HG03354 (cell line): Measurements from ENCODE around the gene TPH1.

ENCODE experiments used
- ATAC-seq: cut with Tn5 transposase; IDR thresholded peaks from one replicate; pipeline ENCODE4 v1.9.1; 2021; ENCODE audit warnings: mild to moderate bottlenecking; ENCODE audit not compliant: unreplicated experiment, poor library complexity, severe bottlenecking

TPH1 gene

DNA sequence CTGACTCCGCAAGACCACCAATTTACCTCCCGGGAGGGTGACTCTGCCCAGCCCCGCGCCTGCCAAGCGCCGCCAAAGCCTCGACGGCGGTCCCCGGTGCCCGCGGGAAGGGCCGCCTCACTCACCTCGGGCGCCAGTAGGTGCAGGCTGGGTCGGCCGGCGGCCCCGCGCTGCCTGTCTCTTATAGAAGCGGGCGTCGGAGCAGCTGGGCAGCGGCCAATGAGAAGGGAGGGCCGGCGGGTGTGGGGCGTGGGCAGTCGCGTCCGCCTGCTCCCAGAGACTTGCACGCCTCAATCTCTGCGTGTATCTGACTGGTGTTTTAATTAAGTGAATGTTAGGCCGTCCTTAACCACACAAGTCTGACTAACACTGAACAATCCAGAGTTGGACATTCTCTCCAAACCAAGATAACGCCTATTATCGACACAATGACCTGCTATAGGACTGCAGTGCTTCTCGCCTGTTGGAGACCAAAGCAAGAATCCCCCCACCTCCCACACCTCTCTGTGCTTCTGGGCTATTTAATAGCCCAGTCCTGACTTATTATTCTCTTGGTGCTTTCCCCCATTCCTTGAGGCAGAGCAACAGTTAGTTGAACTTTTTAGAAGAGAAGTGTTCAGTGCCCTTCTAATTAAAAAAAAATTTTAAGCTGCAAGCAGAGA is at the start of gene TPH1:
Gene TPH1, minus strand, starts transcription at position 154 of the 662 bp plus-strand sequence. CDS start 5,507 bp downstream, outside the sequence.
- no peak for ATAC-seq

DNA sequence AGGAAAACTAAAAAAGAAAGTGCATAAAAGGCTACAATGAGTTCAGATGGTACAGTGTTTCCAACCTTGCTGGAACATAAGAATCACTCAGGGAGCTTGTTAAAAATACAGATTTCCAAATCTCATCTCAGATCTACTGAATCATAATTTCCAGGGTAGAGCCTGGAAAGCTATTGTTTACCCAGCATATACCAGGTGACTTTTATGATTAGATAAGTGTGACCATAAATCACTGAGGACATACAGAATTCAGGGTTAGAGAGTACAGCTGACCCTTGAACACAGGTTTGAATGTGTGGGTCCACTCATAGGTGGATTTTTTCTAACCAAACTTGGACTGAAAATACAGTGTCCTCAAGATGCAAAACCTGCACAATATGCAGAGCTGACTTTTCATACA is 47.9 kb upstream of the TPH1 start:
- no peak for ATAC-seq

DNA sequence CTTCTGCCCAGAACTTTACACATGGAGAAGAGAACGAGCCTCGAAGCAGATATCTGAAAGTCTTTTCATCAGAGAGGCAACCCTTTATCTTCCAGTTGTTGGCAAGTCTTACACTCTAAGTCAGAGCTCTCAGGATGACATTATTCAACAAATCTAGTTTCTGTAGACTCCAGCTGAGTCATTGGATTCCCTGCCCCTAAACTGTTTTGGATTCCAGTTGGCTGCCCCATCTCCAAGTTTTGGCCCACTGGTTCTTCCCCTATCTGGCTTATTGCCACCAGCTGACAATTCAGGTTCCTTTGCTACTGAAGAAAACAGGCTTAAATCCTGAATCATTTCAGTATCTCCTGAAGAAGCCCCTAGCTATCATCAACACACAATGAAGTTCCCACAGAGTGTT is 45.7 kb upstream of the TPH1 start:
- ATAC-seq: no peak

DNA sequence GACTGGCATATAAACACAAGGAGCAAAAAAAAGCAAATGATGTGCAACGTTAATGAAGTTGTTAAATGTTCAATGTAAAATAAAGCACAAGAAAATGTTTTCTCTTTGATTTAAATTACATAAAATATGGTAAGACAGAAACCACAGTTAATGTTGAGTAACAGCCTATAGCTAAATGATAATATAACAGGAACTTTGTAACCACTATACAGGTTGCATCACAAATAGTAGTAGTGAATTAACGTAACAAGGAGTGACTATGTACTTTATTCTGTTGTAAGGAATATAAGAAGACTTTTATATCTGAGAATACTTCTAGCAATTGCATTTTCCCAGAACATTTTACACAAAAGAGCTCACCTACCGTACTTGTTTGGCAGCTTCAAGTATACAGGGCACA is 42.9 kb upstream of the TPH1 start:
- no peak for ATAC-seq

DNA sequence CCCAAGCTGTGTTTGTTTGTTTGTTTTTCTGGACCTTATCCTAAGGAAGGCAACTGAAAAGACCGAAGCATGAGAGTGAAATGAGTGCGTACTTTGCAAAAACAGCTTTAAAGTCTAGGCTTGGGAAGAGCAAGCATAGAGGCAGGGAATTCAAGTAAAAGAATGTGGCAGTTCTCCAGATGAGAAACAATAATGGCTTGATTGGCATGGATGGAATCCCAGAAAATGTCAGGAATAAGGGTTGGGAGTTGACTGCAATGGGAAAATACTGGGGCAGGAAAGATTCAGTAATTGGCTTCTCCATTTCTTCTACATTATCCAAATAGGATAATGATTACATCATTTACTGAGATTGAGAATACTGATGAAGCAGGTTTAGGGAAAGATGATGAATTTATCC is 42.3 kb upstream of the TPH1 start:
- no peak for ATAC-seq

DNA sequence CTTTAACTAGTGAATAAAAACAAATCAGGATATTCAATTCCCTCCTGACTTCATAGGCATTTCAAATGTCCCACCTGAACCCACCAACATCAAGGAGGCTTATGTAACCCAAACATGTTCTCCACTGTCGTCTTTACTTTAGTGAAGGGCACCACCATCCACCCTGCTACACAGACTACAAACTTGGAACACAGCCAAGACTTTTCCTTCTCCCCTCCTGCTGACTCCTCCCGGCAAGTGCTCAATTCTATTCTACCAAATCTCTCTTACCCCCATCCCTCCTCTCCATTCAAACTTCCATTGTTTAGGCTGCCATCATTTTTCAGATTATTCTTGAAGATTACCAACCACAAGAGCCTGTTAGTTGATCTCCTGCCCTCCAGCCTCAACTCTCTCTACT is 35.5 kb upstream of the TPH1 start:
- no peak for ATAC-seq

DNA sequence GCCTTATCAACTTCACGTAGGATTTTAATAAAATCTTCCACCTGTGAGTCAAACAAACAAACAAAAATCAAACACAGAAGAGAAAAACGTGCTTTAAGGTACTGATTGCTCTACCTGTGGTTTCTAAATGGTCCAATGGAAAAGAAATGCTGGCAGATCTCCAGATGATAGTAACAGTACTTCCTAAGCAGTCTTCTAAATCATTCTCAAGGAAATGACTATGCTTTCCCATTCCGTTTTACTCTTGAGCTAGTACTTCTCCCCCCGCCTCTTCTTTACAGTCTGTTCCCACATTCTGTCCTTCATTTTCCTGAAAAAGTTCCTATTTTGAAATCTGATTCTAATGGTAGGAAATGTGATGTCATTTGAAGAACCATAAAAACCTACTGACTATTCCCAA is 34.4 kb upstream of the TPH1 start:
- no peak for ATAC-seq

DNA sequence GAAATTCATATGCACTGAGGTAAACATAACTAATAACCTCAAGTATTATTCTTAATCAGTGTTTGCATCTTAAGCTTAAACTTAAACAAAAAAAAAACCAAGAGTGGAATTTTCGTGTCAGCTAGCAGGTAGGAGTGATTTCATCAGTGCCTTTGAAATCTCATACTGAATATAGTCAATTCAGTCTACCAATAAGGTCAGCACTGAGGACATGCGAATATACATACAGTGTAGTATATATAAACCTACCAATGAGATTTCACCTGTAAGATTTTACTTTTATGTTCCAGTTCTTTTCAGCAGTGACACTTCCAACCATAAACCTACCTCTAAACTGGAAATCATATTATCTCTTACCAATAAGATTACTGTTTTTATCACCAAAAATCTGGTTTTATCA is 32.8 kb upstream of the TPH1 start:
- ATAC-seq: no peak

DNA sequence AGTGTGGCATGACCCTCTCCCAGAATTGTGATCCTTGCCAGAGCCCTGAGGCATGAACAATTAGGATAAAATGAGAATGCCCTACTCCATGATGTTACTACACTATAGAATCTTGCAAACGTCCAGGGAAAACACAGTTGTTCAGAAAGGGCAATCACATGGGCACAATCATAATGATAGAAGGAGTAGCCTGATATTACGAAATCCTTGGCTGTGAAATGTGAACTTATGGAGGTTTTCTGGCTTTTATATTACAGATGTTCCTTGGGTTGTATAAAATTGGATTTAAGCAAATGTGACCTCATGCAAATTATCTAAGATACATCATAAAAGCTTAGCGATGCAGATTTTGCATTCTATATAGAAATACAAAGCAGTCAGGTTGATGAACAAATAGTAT is 29.4 kb upstream of the TPH1 start:
- no peak for ATAC-seq

DNA sequence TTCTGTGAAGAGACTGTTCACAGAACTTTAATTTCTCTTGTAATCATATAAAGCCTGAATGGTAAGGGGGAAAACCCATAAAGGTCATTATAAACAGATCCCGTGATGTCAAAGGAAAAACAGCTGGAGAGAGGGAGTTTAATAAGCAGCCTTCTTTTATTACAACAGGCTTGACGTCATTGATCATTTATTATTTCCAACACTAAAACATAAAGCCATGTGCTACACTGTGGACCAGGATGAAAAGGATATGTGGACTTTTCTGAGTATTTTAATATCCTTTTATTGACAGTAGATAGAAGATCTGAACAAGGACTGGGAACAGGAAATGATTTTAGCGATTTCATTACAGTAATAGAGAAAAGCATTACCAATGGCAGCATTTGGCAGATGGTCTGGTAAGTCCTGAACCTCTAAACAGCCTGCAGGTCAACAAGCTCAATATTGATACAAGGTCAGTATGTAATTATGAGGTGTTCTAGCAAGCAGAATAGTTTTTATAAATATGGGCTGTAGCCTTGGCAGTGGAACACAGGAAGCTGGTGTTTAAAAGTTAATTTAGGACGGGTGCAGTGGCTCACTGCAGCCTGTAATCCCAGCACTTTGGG is 25.1 kb upstream of the TPH1 start:
- no peak for ATAC-seq

DNA sequence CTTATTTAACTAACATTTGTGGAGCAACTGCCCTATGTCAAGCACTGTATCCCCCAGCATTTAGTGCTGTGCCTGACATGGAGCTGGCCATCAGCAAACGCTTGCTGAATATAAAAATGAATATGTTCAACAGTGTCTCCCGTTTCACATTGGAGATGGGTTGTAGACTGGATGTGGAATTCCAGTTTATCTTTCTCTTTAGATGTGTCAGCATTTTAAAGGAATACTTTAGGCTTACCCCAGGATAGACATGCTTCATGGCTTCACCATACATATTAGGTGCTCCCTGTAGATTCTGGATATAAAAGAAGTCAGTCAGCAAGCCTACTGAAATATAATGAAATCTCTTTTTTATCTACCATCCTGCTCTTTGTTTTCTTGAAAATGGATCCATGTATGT is 21.3 kb upstream of the TPH1 start:
- ATAC-seq: no peak

DNA sequence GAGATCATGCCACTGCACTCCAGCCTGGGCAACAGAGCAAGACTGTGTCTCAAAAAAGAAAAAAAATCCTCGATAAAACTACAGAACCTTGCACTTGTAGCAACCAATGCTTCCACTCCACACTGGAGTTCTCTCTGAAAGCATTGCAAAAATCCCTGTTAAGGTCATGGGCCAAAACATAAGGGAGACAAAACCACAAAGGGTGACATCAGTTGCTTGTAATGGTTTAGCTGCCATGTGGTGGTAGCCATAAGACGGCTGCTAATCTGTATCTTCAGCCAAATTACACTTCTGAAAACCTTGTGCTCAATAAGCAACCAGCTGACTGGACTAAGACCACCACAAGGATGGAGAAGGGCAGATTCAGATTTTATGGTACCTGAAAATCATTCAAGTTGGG is 20.6 kb upstream of the TPH1 start:
- ATAC-seq: no peak

DNA sequence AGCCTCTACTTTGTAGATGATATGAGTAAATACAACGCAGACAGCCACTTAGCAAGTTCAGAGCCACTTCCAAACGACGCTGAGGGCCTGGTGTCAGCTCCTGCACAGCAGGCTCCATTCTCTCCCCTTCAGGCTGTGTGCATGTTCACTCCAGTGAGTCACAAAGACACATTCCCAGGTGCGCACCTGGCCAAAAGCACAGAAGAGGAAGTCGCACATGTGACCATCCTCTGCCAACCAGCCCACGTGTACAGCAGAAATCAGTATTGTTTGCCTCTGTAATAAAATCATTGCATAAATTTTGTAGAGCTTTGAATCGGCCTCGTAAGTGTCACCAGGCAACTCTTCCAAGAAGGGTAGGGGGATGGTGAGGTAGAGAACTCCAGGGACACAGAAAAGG is 19.5 kb upstream of the TPH1 start:
- ATAC-seq: no peak

DNA sequence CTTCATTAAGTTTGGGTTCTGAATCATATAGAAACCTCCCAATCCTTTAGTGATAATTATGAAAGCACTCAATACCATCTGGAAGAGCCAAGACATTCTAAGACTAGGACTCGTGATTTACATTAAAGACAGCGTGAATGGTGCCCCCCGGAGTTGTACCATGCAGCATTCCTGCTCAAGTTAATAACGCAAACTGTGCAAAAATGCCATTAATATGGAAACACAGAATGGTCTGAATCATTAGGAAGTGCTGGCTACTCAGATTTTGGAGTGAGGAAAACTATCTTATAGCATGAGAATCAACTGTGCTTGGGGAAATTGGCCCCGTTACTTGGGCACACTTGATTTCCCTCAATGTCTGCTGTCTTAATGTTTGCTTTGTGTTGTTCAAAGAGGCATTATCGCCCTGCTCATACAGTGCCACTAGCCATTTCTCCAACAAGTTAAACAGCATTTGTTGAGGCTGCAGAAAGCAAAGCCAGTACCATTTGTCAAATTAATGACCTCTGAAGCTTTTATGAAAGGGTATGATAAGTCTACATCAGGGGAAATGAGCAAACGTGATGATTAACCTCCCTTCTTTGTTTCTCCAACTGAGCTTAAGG is 18.5 kb upstream of the TPH1 start:
- ATAC-seq: no peak

DNA sequence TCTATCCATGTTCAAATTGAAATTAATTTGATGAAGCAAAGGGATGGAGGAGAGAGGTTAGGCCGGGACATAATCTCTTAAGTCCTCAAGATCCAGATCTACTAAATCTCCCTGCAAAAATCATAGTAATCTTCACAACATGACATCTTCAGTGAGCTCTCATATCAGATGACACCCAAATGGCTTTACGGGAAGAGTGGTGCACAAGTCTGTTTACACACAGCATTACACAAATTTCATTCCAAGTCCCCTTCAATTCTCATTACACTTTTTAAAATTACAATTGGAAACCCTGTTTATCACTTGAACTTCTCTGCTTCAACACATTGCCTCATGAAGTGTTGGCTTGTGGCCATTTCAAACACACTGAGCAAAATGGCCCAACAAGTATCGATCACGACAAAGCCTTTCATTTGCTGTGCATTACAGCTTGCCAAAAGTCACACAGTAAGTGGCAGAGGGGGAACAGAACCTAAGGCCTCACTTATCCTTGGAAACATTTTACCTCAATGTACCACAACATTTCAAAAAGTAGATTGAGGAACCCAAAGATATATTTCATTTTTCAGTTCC is 17.9 kb upstream of the TPH1 start:
- no peak for ATAC-seq

DNA sequence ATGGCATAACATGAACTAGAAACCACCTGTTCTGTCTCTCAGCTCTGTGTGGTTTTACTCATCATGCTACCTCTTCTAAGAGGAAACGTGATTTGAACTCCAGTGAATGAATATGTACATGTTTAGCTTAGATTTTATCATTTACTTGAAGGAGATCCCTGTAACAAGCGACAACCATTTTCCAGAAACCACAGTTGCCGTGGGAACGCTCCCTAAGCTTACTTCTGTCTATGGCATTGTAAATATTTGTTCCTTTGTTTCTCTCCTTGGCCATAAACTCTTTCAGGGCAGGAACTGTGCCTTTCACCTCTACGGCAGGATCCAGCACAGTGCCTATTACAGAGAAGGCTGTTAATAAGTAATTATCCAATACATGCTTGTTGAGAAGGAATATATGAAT is 17.1 kb upstream of the TPH1 start:
- ATAC-seq: no peak

DNA sequence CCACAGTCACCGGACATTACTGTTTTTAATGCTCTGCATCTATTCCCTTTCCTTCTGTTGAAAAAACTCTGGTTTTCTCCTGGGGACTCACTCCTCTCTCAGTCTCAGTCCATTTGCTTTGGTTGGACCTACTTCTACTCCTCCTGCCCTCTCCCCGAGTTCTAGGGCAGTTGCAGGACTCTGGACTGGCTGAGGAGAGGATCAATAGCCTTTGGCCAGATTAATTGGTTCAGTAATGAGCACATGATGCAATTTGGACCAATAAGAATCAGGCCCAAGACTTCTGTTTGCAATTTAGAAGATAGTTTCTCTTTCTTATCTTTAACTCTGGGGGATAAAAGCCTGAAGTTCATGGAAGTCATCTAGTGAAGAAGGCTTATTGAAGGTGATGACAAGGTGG is 15.3 kb upstream of the TPH1 start:
- no peak for ATAC-seq

DNA sequence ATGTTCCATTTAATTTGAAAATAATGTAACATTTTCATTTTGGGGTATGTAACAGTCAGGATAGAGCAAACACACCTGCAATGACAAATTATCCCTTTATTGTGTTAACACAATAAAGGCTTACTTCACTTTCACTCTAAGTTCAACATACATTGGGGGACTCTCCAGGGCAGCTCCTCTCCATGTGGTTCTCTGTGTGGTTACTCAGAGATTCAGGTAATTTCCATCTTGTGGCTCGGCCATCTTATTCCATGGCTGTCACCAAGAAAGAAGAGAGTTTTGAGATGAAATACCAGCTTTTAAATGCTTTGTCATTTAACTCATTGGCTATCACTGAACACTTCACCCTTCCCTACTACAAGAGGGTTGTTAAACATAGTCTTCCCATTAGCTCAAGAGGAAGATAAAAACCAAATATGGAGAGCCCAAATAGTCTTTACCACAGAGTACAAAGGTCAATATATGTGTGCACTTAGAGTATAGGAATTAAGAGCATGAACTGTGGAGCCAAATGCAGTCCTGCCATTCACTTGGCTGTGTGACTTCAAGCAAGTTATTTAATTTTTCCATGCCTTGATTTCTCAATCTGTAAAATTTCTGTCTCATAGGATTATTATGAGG is 10.6 kb upstream of the TPH1 start:
- ATAC-seq: no peak

DNA sequence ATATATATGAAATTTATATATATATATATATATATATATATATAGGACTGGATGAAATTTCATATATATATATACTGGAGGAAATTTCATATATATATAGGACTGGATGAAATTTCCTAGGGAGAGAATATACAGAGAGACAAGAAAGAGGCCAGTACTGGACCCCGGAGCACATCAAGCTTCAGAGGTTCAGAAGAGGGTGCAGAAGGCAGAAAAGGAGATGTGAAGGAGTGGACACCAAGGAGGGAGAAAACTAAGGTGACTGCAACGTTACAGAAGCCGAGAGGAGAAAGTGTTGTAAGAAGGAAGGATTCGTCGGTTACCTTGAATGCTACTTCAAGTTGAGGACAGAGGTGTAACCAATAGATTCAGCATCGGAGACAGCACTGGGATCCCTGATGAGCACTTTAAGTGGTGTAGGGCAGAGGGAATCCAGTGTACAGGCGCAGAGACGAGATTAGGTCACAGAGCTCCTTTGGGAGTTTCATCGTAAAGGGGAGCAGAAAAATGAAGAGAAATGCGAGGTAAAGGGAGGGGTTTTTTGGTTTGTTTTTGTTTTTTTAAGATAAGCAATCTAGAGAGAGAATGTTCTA is 8.5 kb upstream of the TPH1 start:
- no peak for ATAC-seq

DNA sequence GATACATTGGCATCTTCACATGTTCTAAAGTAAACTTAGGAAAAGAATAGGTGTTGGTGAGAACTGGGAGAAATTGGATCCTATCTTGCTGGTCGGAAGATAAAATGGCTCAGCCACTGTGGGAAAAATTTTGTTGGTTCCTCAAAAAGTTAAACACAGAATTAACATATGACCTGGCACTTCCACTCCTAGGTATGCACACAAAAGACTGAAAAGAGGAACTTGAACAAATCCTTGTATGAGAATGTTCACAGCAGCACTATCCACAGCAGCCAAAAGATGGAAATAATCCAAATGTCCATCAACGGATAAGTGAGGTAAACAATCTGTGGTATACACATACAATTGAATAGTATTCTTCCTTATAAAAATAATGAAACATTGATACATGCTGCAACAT is 4.8 kb upstream of the TPH1 start:
- ATAC-seq: no peak
